Upper lobe of right lung (tissue), 1 donor: Measurements from ENCODE around the gene CALD1. TPM values are rescaled to one million over a fixed set of nuclear protein-coding genes. Genes with fewer than 3 reads are reported as not detected.

Experiments used
- ATAC-seq: fragments of 200-7000 bp; cut with Tn5 transposase; one replicate; pipeline ENCODE4 v1.9.1; 2020; ENCODE audit warnings: mild to moderate bottlenecking, moderate library complexity
- DNase-seq: peaks from one replicate; pipeline ENCODE4 v3.0.0-alpha.2; 2020
- H3K27ac ChIP-seq: fragments of 200-600 bp; one replicate; pipeline ENCODE4 v1.8.0; 2022
- H3K27me3 ChIP-seq: fragments of 200-600 bp; one replicate; pipeline ENCODE4 v1.8.0; 2022; ENCODE audit warnings: mild to moderate bottlenecking
- H3K36me3 ChIP-seq: fragments of 200-600 bp; one replicate; pipeline ENCODE4 v1.8.0; 2022
- H3K4me1 ChIP-seq: fragments of 200-600 bp; one replicate; pipeline ENCODE4 v1.8.0; 2022
- H3K4me3 ChIP-seq: fragments of 200-600 bp; one replicate; pipeline ENCODE4 v1.8.0; 2022; ENCODE audit warnings: mild to moderate bottlenecking
- H3K9me3 ChIP-seq: fragments of 200-600 bp; one replicate; pipeline ENCODE4 v1.8.0; 2022
- intact Hi-C: fragments of 100-400 bp; cut with DNase I; formaldehyde crosslinking; loops from one replicate; pipeline ENCODE4 v1.11.0; 2022
- total RNA-seq: library from RNA; stranded (reverse); fragmentation: NEBNext Ultra II Directional; extraction: Animal tissue kit (Norgen Biotek cat#: 25700); gene quantifications from one replicate; pipeline ENCODE4 v1.2.1, GENCODE V29; 2021
- TF ChIP-seq, protein P1 (sequence below): fragments of 200-600 bp; IDR thresholded peaks from one replicate; pipeline ENCODE4 v1.8.0; 2022; ENCODE audit warnings: antibody characterized with exemption
- donor health status: DM: no; HTN: yes; CAD: no; lungs with severe emphysema.

CALD1 gene
- total RNA-seq, 1 donor from 2014 or later: 213 TPM

DNA sequence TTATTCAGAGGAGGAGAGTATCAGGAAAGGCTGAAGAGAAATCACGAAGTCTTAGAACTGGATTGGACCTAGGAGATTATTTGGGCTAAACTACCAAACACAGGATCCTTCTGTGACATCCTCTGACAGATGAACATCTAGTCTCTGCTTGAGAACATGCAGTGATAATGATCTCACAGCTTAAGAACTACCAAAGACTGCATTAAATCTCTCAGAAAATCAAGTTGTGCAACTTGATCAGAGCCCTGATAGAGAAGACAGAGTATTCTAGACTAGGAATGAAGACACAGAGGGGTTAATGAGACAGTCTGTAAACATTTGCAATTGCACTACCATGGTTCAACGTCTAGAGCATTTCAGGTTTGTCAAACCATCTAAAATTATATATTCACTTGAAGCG, 169.7 kb downstream of the CALD1 start:
- H3K9me3 ChIP-seq: no peaks in the 10 kb centered on the region
- H3K27me3 ChIP-seq: no peaks in the 10 kb centered on the region
- H3K27ac ChIP-seq: no peak overlapping the region
- TF ChIP-seq, protein P1, sequence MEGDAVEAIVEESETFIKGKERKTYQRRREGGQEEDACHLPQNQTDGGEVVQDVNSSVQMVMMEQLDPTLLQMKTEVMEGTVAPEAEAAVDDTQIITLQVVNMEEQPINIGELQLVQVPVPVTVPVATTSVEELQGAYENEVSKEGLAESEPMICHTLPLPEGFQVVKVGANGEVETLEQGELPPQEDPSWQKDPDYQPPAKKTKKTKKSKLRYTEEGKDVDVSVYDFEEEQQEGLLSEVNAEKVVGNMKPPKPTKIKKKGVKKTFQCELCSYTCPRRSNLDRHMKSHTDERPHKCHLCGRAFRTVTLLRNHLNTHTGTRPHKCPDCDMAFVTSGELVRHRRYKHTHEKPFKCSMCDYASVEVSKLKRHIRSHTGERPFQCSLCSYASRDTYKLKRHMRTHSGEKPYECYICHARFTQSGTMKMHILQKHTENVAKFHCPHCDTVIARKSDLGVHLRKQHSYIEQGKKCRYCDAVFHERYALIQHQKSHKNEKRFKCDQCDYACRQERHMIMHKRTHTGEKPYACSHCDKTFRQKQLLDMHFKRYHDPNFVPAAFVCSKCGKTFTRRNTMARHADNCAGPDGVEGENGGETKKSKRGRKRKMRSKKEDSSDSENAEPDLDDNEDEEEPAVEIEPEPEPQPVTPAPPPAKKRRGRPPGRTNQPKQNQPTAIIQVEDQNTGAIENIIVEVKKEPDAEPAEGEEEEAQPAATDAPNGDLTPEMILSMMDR: no peak
- intact Hi-C loops: no loop called here
- no peaks in the 10 kb centered on the region for H3K4me1 ChIP-seq
- H3K4me3 ChIP-seq: no peak overlapping the region
- peaks cover 44% of the 10 kb centered on the region for H3K36me3 ChIP-seq
- no peak for DNase-seq
- ATAC-seq: no peak

DNA sequence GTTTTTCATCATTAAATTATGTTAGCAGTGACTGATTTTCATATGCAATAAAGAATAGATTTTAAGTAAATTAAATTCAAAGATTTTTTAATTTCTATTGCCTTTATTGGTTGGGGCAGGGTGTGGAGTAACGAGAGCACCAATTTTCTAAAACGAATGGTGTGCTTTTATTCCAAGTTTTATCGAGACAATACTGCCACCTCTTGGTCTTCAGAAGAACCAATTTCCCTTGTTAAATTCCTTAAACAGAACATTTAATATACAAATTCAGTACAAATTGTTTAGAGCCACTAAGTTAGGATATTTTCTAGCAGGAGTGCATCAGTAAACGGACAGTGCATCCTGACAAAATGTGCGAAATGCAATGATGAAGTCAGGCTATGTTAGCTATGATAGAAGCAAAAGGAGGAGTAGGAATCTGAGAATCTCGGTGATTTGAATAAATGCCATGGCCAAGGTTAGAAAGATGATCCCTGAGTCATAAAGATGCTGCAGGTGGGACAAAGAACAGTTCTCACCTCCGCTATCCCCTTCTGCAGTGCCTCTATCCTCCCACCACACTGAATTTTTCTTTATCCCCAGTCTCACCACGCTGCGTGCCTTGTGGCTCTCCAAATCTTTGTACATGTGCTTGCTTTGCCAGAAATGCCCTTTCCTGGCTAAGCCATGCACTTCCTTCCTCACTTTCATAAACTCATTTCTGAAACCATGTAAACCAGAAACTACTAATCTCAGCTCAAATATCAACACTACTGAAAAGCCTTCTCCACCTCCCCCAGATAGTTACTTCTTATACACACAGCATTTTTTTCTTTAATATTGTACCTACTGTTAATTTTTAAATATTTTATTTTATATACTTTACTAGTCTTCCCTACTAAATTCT, 175.0 kb downstream of the CALD1 start:
- Histone ChIP-seq H3K27me3 (no peaks in the 10 kb centered on the region), H3K9me3 (no peaks in the 10 kb centered on the region), H3K4me3 (no peak overlapping the region), H3K36me3 (peaks cover 65% of the 10 kb centered on the region), H3K4me1 (no peaks in the 10 kb centered on the region), H3K27ac (no peak overlapping the region)
- no peak for ATAC-seq
- DNase-seq: no peak
- TF ChIP-seq, protein P1: peak; percentile 62
- intact Hi-C loops: loop anchor here (10.0 kb wide), 2 partner anchors 210 to 270 kb away; no protein-coding TSS in a partner anchor

DNA sequence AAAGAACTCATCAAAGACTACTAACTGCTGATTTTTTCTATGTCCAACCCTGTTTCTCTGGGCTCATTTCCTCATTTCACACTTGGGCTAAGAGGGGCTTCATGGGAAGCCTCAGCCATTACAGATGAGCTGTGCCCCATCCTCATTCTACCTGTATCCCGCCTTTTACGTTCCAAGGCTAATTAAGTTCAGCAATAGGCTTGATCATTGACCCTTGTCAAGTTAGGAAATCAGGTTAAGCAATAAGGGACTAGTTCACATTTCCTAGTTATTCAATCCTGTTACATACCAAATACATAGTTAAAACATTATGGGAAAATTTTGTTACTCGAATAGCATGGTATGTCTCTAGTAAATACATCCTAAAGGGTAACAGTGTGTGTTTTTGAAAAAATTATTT, 177.6 kb downstream of the CALD1 start:
- intact Hi-C loops: loop anchor here (10.0 kb wide), 2 partner anchors 208 to 272 kb away; no protein-coding TSS in a partner anchor
- Histone ChIP-seq H3K27me3 (no peaks in the 10 kb centered on the region), H3K9me3 (no peaks in the 10 kb centered on the region), H3K4me1 (no peaks in the 10 kb centered on the region), H3K36me3 (peaks cover 67% of the 10 kb centered on the region), H3K27ac (no peak overlapping the region), H3K4me3 (no peak overlapping the region)
- ATAC-seq (no peak), DNase-seq (no peak)
- TF ChIP-seq, protein P1: no peak

DNA sequence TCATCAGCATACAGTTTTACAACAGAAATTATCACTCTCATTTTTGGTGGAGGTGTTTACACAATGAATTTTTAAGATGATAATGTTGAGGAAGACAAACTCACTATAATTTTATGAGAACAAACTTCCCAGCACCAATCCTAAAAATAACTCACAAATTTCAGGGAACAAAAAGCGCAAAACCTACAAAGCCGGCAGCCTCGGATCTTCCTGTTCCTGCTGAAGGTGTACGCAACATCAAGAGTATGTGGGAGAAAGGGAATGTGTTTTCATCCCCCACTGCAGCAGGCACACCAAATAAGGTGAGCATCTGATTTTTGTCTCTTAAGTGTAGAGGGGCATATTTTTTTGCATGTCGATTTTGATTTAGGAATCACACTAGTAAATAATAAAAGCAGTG, 180.4 kb downstream of the CALD1 start:
- DNase-seq: no peak
- Histone ChIP-seq H3K4me1 (no peaks in the 10 kb centered on the region), H3K27me3 (no peaks in the 10 kb centered on the region), H3K4me3 (no peak overlapping the region), H3K27ac (no peak overlapping the region), H3K36me3 (peaks cover 60% of the 10 kb centered on the region), H3K9me3 (no peaks in the 10 kb centered on the region)
- no peak for ATAC-seq
- TF ChIP-seq, protein P1: no peak
- intact Hi-C loops: loop anchor here (10.0 kb wide), 2 partner anchors 205 to 275 kb away; no protein-coding TSS in a partner anchor

DNA sequence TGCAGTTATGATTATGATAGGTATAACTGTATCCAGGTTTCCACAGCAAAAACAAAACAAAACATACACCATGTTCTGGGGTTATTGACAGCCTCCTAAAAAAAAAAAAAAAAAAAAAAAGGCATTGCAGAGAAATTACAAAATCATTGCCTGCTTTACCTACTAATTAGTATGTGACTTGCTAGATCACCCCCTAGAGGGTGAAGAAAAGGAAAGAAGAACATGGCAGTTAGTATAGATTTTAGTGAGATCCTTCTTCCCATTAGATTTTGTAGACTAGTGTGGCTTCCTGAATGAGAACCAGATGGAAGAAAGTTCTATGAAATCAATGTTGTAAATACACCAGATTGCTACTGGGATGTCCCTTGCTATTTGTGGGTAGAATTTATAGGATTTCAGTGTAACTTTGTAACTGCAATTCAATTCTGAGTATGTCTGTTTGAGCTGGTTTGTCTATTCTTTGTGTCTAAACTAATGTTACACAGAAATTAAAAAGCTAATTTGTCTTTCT, 182.9 kb downstream of the CALD1 start:
- ATAC-seq: no peak
- no peak overlapping the region for H3K27ac ChIP-seq
- H3K4me1 ChIP-seq: no peaks in the 10 kb centered on the region
- no peaks in the 10 kb centered on the region for H3K27me3 ChIP-seq
- H3K4me3 ChIP-seq: no peak overlapping the region
- TF ChIP-seq, protein P1: no peak
- DNase-seq: no peak
- H3K9me3 ChIP-seq: no peaks in the 10 kb centered on the region
- peaks cover 63% of the 10 kb centered on the region for H3K36me3 ChIP-seq
- intact Hi-C loops: no loop called here
